WTC11 (cell line): ENCODE measurements around the gene GABRB2. TPM values are rescaled to one million over a fixed set of nuclear protein-coding genes. Genes with fewer than 3 reads are reported as not detected.

Experiments
- ATAC-seq: fragments of 200-7000 bp; cut with Tn5 transposase; 2 replicates; pipeline ENCODE4 v1.10.0; 2021; ENCODE audit warnings: mild to moderate bottlenecking, moderate library complexity
- CTCF ChIA-PET: fragments of 300-600 bp; sonication (Branson Sonifier 250); formaldehyde crosslinking; loops from one replicate; lab custom pipeline; 2021; ENCODE audit warnings: antibody characterized with exemption; lab: Charles Lee
- POLR2A ChIA-PET: fragments of 350-600 bp; sonication (Branson Sonifier 250); formaldehyde crosslinking; loops from one replicate; lab custom pipeline; 2021; ENCODE audit warnings: antibody characterized with exemption; lab: Charles Lee
- DNase-seq: peaks from one replicate; pipeline ENCODE4 v3.0.0; 2021; ENCODE audit warnings: low spot score
- H3K27ac Mint-ChIP-seq: 2 replicates; pipeline ENCODE4 v1.8.0; 2021; ENCODE audit warnings: mixed read lengths
- H3K27me3 Mint-ChIP-seq: 2 replicates; pipeline ENCODE4 v1.8.0; 2021; ENCODE audit warnings: low read depth, mild to moderate bottlenecking, moderate library complexity, mixed read lengths
- H3K36me3 Mint-ChIP-seq: 2 replicates; pipeline ENCODE4 v1.8.0; 2021; ENCODE audit warnings: mixed read lengths
- H3K4me1 Mint-ChIP-seq: 2 replicates; pipeline ENCODE4 v1.8.0; 2022; ENCODE audit warnings: mixed read lengths
- H3K4me3 Mint-ChIP-seq: 2 replicates; pipeline ENCODE4 v1.8.0; 2021; ENCODE audit warnings: mild to moderate bottlenecking, moderate library complexity, mixed read lengths
- H3K9me3 Mint-ChIP-seq: 2 replicates; pipeline ENCODE4 v1.8.0; 2021; ENCODE audit warnings: mixed read lengths
- CBFB ChIP-seq: sonication (generic); formaldehyde crosslinking; IDR thresholded peaks from 2 replicates; pipeline ENCODE4 v1.8.1; 2022; ENCODE audit warnings: mild to moderate bottlenecking, low read depth, missing genetic modification reagents
- CDX4 ChIP-seq: fragments of 250-450 bp; sonication (Bioruptor Pico); IDR thresholded peaks from 2 replicates; pipeline ENCODE4 v1.9.0; 2021; ENCODE audit warnings: moderate library complexity, mild to moderate bottlenecking, inconsistent platforms, borderline replicate concordance
- CREM ChIP-seq: sonication (generic); formaldehyde crosslinking; IDR thresholded peaks from 2 replicates; pipeline ENCODE4 v1.8.1; 2022; ENCODE audit warnings: mild to moderate bottlenecking, missing genetic modification reagents, moderate library complexity
- E2F4 ChIP-seq: sonication (generic); formaldehyde crosslinking; IDR thresholded peaks from 2 replicates; pipeline ENCODE4 v1.8.1; 2022; ENCODE audit warnings: low read depth, mild to moderate bottlenecking, moderate library complexity, missing genetic modification reagents, borderline replicate concordance
- HMGXB4 ChIP-seq: sonication (generic); formaldehyde crosslinking; IDR thresholded peaks from 2 replicates; pipeline ENCODE4 v1.8.1; 2023; ENCODE audit warnings: mild to moderate bottlenecking, moderate library complexity, missing genetic modification reagents
- IRF1 ChIP-seq: sonication (generic); formaldehyde crosslinking; IDR thresholded peaks from 2 replicates; pipeline ENCODE4 v1.8.0; 2023; ENCODE audit warnings: missing genetic modification reagents
- JUN ChIP-seq: sonication (generic); formaldehyde crosslinking; IDR thresholded peaks from 2 replicates; pipeline ENCODE4 v1.8.0; 2023; ENCODE audit warnings: mild to moderate bottlenecking, missing genetic modification reagents
- KAT7 ChIP-seq: sonication (generic); formaldehyde crosslinking; IDR thresholded peaks from 2 replicates; pipeline ENCODE4 v1.8.1; 2023; ENCODE audit warnings: missing genetic modification reagents, mild to moderate bottlenecking, borderline replicate concordance
- MYBL2 ChIP-seq: sonication (generic); formaldehyde crosslinking; IDR thresholded peaks from 2 replicates; pipeline ENCODE4 v1.8.1; 2023; ENCODE audit warnings: mild to moderate bottlenecking, moderate library complexity, missing genetic modification reagents
- NR2C2 ChIP-seq: sonication (generic); formaldehyde crosslinking; IDR thresholded peaks from 2 replicates; pipeline ENCODE4 v1.8.0; 2022; ENCODE audit warnings: mild to moderate bottlenecking, missing genetic modification reagents
- OVOL2 ChIP-seq: fragments of 250-450 bp; sonication (Bioruptor Pico); IDR thresholded peaks from 2 replicates; pipeline ENCODE4 v1.9.0; 2021; ENCODE audit warnings: mild to moderate bottlenecking, borderline replicate concordance
- PRRX2 ChIP-seq: fragments of 250-450 bp; sonication (Bioruptor Pico); IDR thresholded peaks from 2 replicates; pipeline ENCODE4 v1.8.0; 2021; ENCODE audit warnings: mild to moderate bottlenecking
- USF1 ChIP-seq: sonication (generic); formaldehyde crosslinking; IDR thresholded peaks from 2 replicates; pipeline ENCODE4 v1.8.0; 2022; ENCODE audit warnings: mild to moderate bottlenecking, missing genetic modification reagents
- ZMAT4 ChIP-seq: fragments of 250-450 bp; sonication (Bioruptor Pico); IDR thresholded peaks from 2 replicates; pipeline ENCODE4 v1.9.0; 2021; ENCODE audit warnings: mild to moderate bottlenecking
- ZNF281 ChIP-seq: sonication (generic); formaldehyde crosslinking; IDR thresholded peaks from 2 replicates; pipeline ENCODE4 v1.8.0; 2023; ENCODE audit warnings: mild to moderate bottlenecking, missing genetic modification reagents
- total RNA-seq: library from RNA; stranded (reverse); gene quantifications from 3 replicates; pipeline ENCODE4 v1.2.3, GENCODE V29; 2021

Gene GABRB2
- total RNA-seq, 1 experiment from 2014 or later: 0.79 TPM

GRCh38 chr5:161283296-161283695, 263.2 kb downstream of the GABRB2 start:
- Mint-ChIP-seq H3K27ac (no peak overlapping the region), H3K9me3 (peaks cover 30% of the 10 kb centered on the region), H3K27me3 (no peaks in the 10 kb centered on the region), H3K4me3 (no peak overlapping the region), H3K36me3 (peaks cover 9% of the 10 kb centered on the region), H3K4me1 (0 out of 2 replicates have a peak, but pooled peaks cover 5% of the 10 kb centered on the region)
- ChIA-PET CTCF (no interaction called here), POLR2A (no interaction called here)
- TF ChIP-seq CDX4 (CRISPR knock-in tag): no peak
- no peak for TF ChIP-seq PRRX2 (CRISPR knock-in tag)
- no peak for TF ChIP-seq CBFB
- no peak for TF ChIP-seq OVOL2 (CRISPR knock-in tag)
- TF ChIP-seq NR2C2 (CRISPR knock-in tag): no peak
- no peak for TF ChIP-seq CREM (CRISPR knock-in tag)
- TF ChIP-seq IRF1 (CRISPR knock-in tag): no peak
- no peak for TF ChIP-seq JUN (CRISPR knock-in tag)
- no peak for TF ChIP-seq KAT7 (CRISPR knock-in tag)
- TF ChIP-seq MYBL2 (CRISPR knock-in tag): no peak
- ATAC-seq (no peak), DNase-seq (no peak)

- Mint-ChIP-seq H3K4me1 (0 out of 2 replicates have a peak, but pooled peaks cover 5% of the 10 kb centered on the region), H3K9me3 (peaks cover 34% of the 10 kb centered on the region), H3K27me3 (no peaks in the 10 kb centered on the region), H3K4me3 (no peak overlapping the region), H3K27ac (no peak overlapping the region), H3K36me3 (peaks cover 9% of the 10 kb centered on the region)
- DNase-seq (no peak), ATAC-seq (no peak)
- CTCF ChIA-PET: no interaction called here
- POLR2A ChIA-PET: no interaction called here
- TF ChIP-seq E2F4: no peak
- TF ChIP-seq HMGXB4: no peak
- no peak for TF ChIP-seq USF1 (CRISPR knock-in tag)
- TF ChIP-seq ZMAT4 (CRISPR knock-in tag): no peak
- TF ChIP-seq ZNF281 (CRISPR knock-in tag): no peak
These were observed 267.5 kb downstream of the GABRB2 start for GRCh38 chr5:161278739-161279660.
